Liver (tissue), 9 donors: ENCODE measurements around the gene MCM6. TPM values are rescaled to one million over a fixed set of nuclear protein-coding genes. Genes with fewer than 3 reads are reported as not detected.

Experiments used
- DNase-seq: peaks from one replicate; pipeline ENCODE4 v3.0.0-alpha.2; 2017; ENCODE audit warnings: low spot score
- H3K27ac ChIP-seq, 2 donors: one replicate each; pipeline ENCODE4 v1.7.0; 2013; ENCODE audit warnings: inconsistent platforms in 2 of 2, low read length in 2 of 2, control low read depth in 1 of 2, low read depth in 1 of 2, mild to moderate bottlenecking in 1 of 2
- H3K27me3 ChIP-seq, 4 donors: one replicate each; pipeline versions ENCODE4 v1.6.1 to v1.7.0; 2013; ENCODE audit warnings: low read length in 3 of 4, inconsistent platforms in 1 of 4, mild to moderate bottlenecking in 1 of 4, moderate library complexity in 1 of 4; ENCODE audit not compliant: control insufficient read depth in 4 of 4, insufficient read depth in 4 of 4
- H3K36me3 ChIP-seq, 4 donors: one replicate each; pipeline versions ENCODE4 v1.6.1 to v1.7.0; 2013; ENCODE audit warnings: low read length in 3 of 4, mild to moderate bottlenecking in 3 of 4, low read depth in 1 of 4, moderate library complexity in 1 of 4; ENCODE audit not compliant: control insufficient read depth in 4 of 4, insufficient read depth in 3 of 4
- H3K4me1 ChIP-seq, 4 donors: one replicate each; pipeline versions ENCODE4 v1.6.1 to v1.7.0; 2013; ENCODE audit warnings: low read length in 3 of 4, mild to moderate bottlenecking in 3 of 4, moderate library complexity in 1 of 4; ENCODE audit not compliant: control insufficient read depth in 4 of 4, insufficient read depth in 4 of 4
- H3K4me3 ChIP-seq, 3 donors: one replicate each; pipeline versions ENCODE4 v1.6.1 to v1.7.0; 2013; ENCODE audit warnings: low read length in 3 of 3, control low read depth in 1 of 3, low read depth in 1 of 3, mild to moderate bottlenecking in 1 of 3
- H3K9ac ChIP-seq, 2 donors: one replicate each; pipeline ENCODE4 v1.7.0; 2013; ENCODE audit warnings: low read length in 2 of 2, mild to moderate bottlenecking in 2 of 2, moderate library complexity in 2 of 2, control low read depth in 1 of 2, low read depth in 1 of 2
- H3K9me3 ChIP-seq, 4 donors: one replicate each; pipeline versions ENCODE4 v1.6.1 to v1.7.0; 2013; ENCODE audit warnings: low read length in 3 of 4; ENCODE audit not compliant: control insufficient read depth in 4 of 4
- CTCF ChIP-seq: fragments of 150-350 bp; IDR thresholded peaks from 2 replicates; pipeline ENCODE4 v1.5.1; 2017; ENCODE audit warnings: improper control_type of control experiment, low read depth, low read length; ENCODE audit not compliant: missing input control
- EGR1 ChIP-seq, 2 donors: IDR thresholded peaks; 2 replicates each; pipeline ENCODE4 v1.6.1; 2016 to 2018; ENCODE audit warnings: antibody characterized with exemption in 2 of 2, low read depth in 2 of 2
- FOXA1 ChIP-seq: IDR thresholded peaks from 2 replicates; pipeline ENCODE4 v1.6.1; 2016; ENCODE audit warnings: antibody characterized with exemption
- FOXA2 ChIP-seq: IDR thresholded peaks from 2 replicates; pipeline ENCODE4 v1.6.1; 2016; ENCODE audit warnings: antibody characterized with exemption
- GABPA ChIP-seq, 2 donors: IDR thresholded peaks in 1 of 2; conservative IDR thresholded peaks in 1 of 2; 2 replicates each; pipeline ENCODE4 v1.6.1; 2016; ENCODE audit warnings: antibody characterized with exemption in 2 of 2, mild to moderate bottlenecking in 1 of 2, moderate library complexity in 1 of 2
- HNF4A ChIP-seq, 2 donors: conservative IDR thresholded peaks; 2 replicates each; pipeline ENCODE4 v1.6.1; 2016; ENCODE audit warnings: antibody characterized with exemption in 2 of 2, mild to moderate bottlenecking in 2 of 2
- HNF4G ChIP-seq: IDR thresholded peaks from 2 replicates; pipeline ENCODE4 v1.6.1; 2016; ENCODE audit warnings: antibody characterized with exemption
- JUND ChIP-seq, 2 donors: IDR thresholded peaks; 2 replicates each; pipeline ENCODE4 v1.6.1; 2016; ENCODE audit warnings: antibody characterized with exemption in 2 of 2
- MAX ChIP-seq: IDR thresholded peaks from 2 replicates; pipeline ENCODE4 v1.6.1; 2016; ENCODE audit warnings: antibody characterized with exemption
- NR2F2 ChIP-seq: IDR thresholded peaks from 2 replicates; pipeline ENCODE4 v1.6.1; 2016; ENCODE audit warnings: antibody characterized with exemption
- REST ChIP-seq: IDR thresholded peaks from 2 replicates; pipeline ENCODE4 v1.6.1; 2016; ENCODE audit warnings: antibody characterized with exemption, mild to moderate bottlenecking
- SP1 ChIP-seq: IDR thresholded peaks from 2 replicates; pipeline ENCODE4 v1.6.1; 2018; ENCODE audit warnings: antibody characterized with exemption, mild to moderate bottlenecking
- TAF1 ChIP-seq: conservative IDR thresholded peaks from 2 replicates; pipeline ENCODE4 v1.6.1; 2016; ENCODE audit warnings: antibody characterized with exemption, mild to moderate bottlenecking
- YY1 ChIP-seq: IDR thresholded peaks from 2 replicates; pipeline ENCODE4 v1.6.1; 2016; ENCODE audit warnings: antibody characterized with exemption, mild to moderate bottlenecking
- ZBTB33 ChIP-seq: IDR thresholded peaks from 2 replicates; pipeline ENCODE4 v1.6.1; 2016; ENCODE audit warnings: antibody characterized with exemption
- WGBS: extraction: QIAGEN DNeasy Blood & Tissue Kit; methylation state at CpG from one replicate; pipeline ENCODE4 v1.1.7; 2013; 5-methylcytosine and 5-hydroxymethylcytosine counted together
- polyA plus RNA-seq, 2 donors: library from polyadenylated mRNA; stranded (reverse) in 1 of 2; unstranded in 1 of 2; fragments of 200-250 nt in 1 of 2; fragments of >200 nt in 1 of 2; fragmentation: Nextera tagmentation in 1 of 2; extraction: Ambion mirVana in 1 of 2; gene quantifications; one replicate each; pipeline versions ENCODE4 v1.2.1 to v1.2.3, GENCODE V29; 2013 to 2015
- total RNA-seq, 2 donors: library from RNA; depleted of rRNA; stranded (reverse); fragments of >200 nt; gene quantifications; one replicate each; pipeline ENCODE4 v1.2.3, GENCODE V29; 2014
- donor health status: healthy.
- donor health status: healthy.
- donor health status: healthy.
- donor health status: healthy.
- donor health status: healthy.

MCM6 gene
- total and polyA plus RNA-seq, 4 donors, result 1.8 to 35.7 (median 2.8) TPM

- TF ChIP-seq FOXA1 (no peak), NR2F2 (no peak), REST (no peak), MAX (no peak), TAF1 (no peak), CTCF (no peak), HNF4A (conservative IDR thresholded peaks at IDR 0.05) (no peak), SP1 (no peak), FOXA2 (no peak), YY1 (no peak), HNF4G (no peak), EGR1 (IDR thresholded peaks at IDR 0.05; ENCODE audit: low read depth in 2 of 2) (no peak), ZBTB33 (no peak), GABPA (IDR thresholded peaks at IDR 0.05 in 1 of 2, conservative IDR thresholded peaks at IDR 0.05 in 1 of 2) (no peak), JUND (IDR thresholded peaks at IDR 0.05) (no peak)
- Histone ChIP-seq H3K27ac (no peak overlapping the region), H3K4me1 (no peaks in the 10 kb centered on the region), H3K27me3 (no peaks in the 10 kb centered on the region), H3K36me3 (no peaks in the 10 kb centered on the region), H3K9me3 (peaks cover 0 to 3% (median 0%) of the 10 kb centered on the region in 4 donors), H3K4me3 (no peak overlapping the region), H3K9ac (no peak overlapping the region)
- no peak for DNase-seq
- 93% methylated on average over 3 of the region's 3 CpGs for WGBS
These were observed 61.0 kb downstream of the MCM6 start for GRCh38 chr2:135815269-135815668.

- no peak for DNase-seq
- no peak overlapping the region for H3K9ac ChIP-seq
- WGBS, result 54% methylated on average over 2 of the region's 2 CpGs
These were observed 63.2 kb downstream of the MCM6 start for GRCh38 chr2:135812907-135813511.

More at GRCh38 chr2:135812907-135813511, 63.2 kb downstream of the MCM6 start:
- Histone ChIP-seq H3K27me3 (no peaks in the 10 kb centered on the region), H3K27ac (no peak overlapping the region), H3K36me3 (no peaks in the 10 kb centered on the region), H3K4me1 (no peaks in the 10 kb centered on the region), H3K9me3 (no peaks in the 10 kb centered on the region), H3K4me3 (no peak overlapping the region)
- TF ChIP-seq MAX (no peak), REST (no peak), YY1 (no peak)
